HG02759 (cell line): ENCODE measurements around the gene ZFYVE1.

Experiments
- ATAC-seq: cut with Tn5 transposase; IDR thresholded peaks from one replicate; pipeline ENCODE4 v1.9.1; 2021; ENCODE audit warnings: mild to moderate bottlenecking, moderate library complexity; ENCODE audit not compliant: unreplicated experiment

The ZFYVE1 gene

DNA sequence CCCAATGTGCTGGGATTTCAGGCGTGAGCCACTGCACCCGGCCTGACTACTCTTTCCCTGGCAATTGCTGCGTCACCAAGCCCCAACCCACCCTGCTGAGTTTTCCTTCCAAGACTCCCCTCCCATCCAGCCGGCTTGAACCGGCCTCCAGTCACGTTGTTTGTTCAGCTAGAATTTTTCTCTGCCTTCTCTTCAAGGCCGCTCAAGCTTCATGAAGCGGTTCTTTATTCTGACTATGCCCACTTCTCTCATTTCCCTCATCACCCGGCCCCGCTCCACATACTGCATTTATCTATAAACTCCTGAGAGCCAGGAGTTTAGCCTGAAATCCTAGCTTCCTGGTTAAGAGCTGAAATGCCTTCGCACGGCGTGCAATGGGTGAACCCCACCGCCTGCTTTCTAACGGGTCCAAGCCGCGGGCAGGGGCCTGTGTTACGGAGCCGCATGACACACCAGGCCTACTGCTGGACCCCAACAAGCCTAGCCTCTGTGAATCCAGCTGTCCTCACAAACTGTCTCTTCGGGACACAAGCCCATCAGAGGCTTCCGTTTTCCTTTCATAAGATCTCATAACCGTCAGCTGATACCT lies 101.6 kb downstream of the ZFYVE1 start:
- no peak for ATAC-seq

DNA sequence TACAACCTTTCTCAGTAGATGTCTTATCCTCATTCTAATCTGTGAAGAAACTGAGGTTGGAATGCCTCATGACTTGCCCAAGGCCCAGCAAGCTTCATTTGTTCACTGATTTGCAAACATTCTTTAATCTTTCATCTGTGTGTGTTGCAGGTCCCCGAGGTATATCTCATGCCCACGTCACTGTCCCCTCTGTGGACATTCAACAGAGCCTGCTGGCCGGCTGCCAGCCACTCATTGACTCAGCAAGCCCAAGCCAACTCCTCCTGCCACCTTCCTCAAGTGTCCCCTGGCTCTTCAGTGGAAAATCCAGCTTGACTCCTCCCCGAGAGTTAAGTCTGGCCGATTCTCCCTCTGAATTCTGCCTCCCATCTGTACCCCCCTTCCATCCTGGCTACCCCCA lies 102.6 kb downstream of the ZFYVE1 start:
- ATAC-seq: no peak

DNA sequence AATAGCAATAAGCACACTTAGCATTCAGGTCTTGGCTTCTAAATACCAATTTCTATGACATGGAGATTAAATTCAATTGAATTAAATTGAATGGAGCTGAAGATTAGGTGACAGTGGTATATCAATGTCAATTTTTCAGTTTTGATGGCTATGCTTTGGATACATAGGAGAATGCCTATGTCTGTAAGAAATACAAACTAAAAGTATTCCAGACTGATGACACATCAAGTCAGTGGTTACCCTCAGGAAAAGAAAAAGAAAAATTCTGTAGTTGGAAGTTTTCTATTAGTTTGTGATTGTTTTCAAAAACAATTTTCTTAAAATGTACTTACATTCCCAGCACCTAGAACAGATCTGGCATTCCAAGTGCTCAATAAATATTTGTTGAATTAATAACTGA lies 105.5 kb downstream of the ZFYVE1 start:
- no peak for ATAC-seq

DNA sequence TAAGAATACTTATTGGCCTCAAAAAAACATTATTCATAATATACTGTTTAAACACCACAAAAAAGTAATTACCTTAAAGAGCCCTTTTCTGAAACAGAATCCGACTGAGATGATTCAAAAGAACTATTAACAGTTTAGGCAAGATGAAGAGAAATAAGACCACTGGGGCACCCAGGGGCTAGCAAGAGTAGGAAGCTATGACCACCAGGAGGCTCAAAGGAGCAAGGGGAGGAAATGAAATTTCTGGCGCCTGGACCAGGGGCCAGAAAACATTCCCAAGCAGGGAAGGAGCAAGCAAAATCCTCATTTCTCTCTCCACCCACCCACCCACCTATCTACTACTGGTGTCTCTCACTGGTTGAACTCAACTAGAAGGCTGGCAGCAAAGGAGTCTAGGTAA lies 106.9 kb downstream of the ZFYVE1 start:
- no peak for ATAC-seq
